ENCODE measurements around the gene MYLK4.

MYLK4 gene

GRCh38 chr6:2633736-2634135 lies 117.0 kb downstream of the MYLK4 start:
- 0 out of 2 replicates have a peak overlapping the region, but pooled peaks have one; percentile 56 for H3K4me2 ChIP-seq
- no peaks in the 10 kb centered on the region for H3K79me2 ChIP-seq (ENCODE audit: insufficient read depth, low read depth)
- no peaks in the 10 kb centered on the region for H3K27me3 ChIP-seq (ENCODE audit: insufficient read depth, low read depth)
- no peak overlapping the region for H3K27ac ChIP-seq
- peaks cover 5% of the 10 kb centered on the region for H3K4me1 ChIP-seq (ENCODE audit: low read depth, poor library complexity, severe bottlenecking)
- no peaks in the 10 kb centered on the region for H3K36me3 ChIP-seq (ENCODE audit: insufficient read depth)
- H3K4me3 ChIP-seq (IDR thresholded peaks at IDR 0.05; ENCODE audit: insufficient read depth, low read depth, low read length) = no peak overlapping the region
- no peaks in the 10 kb centered on the region for H4K20me1 ChIP-seq (ENCODE audit: insufficient read depth)
- no peak overlapping the region for H3K9ac ChIP-seq
- TF ChIP-seq CTCF (conservative IDR thresholded peaks at IDR 0.05; ENCODE audit: low read depth, low read length) = no peak
- H2AFZ ChIP-seq (ENCODE audit: low read depth) = peak overlapping the region; percentile 58; the same call in 1 of the 2 replicates

DNA sequence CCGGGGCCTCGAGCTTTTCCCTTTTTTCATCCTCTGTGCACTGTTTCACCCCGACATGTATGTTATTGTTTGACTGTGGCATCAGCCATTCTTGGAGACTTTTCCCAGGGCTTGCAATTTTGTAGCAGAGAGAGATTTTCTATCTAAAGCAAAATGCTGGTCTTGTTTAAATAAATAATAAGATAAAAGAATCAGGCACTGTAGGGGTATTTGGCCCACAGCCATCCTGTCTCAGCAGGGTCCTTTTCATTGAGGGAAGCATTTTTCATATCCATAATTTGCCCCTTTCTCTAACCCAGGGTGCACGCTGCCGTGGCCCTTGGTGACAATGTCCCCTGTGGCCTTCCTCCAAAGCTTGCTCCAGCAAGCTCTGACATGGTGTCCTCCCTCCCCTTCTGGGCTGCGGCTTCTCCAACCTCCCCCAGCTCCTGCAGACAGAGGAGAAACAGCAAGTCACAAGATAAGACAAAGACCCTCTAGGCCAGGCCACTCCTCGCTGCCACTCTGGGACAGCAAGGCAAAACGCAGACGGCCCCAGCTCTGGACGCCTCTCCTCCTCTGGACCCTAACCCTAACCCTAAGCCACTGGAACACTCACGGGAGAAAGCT lies 117.6 kb downstream of the MYLK4 start:
- TF ChIP-seq CTCF (conservative IDR thresholded peaks at IDR 0.05; ENCODE audit: low read depth, low read length) = no peak
- peaks cover 5% of the 10 kb centered on the region for H3K4me1 ChIP-seq (ENCODE audit: low read depth, poor library complexity, severe bottlenecking)
- H3K4me2 ChIP-seq = no peak overlapping the region
- H3K4me3 ChIP-seq (IDR thresholded peaks at IDR 0.05; ENCODE audit: insufficient read depth, low read depth, low read length) = no peak overlapping the region
- no peaks in the 10 kb centered on the region for H3K27me3 ChIP-seq (ENCODE audit: insufficient read depth, low read depth)
- no peaks in the 10 kb centered on the region for H3K79me2 ChIP-seq (ENCODE audit: insufficient read depth, low read depth)
- no peaks in the 10 kb centered on the region for H4K20me1 ChIP-seq (ENCODE audit: insufficient read depth)
- no peak overlapping the region for H2AFZ ChIP-seq (ENCODE audit: low read depth)
- no peaks in the 10 kb centered on the region for H3K36me3 ChIP-seq (ENCODE audit: insufficient read depth)
- no peak overlapping the region for H3K27ac ChIP-seq
- no peak overlapping the region for H3K9ac ChIP-seq

- Histone ChIP-seq H3K9ac (no peak overlapping the region), H2AFZ (ENCODE audit: low read depth) (no peak overlapping the region), H3K27ac (no peak overlapping the region), H3K4me2 (no peak overlapping the region), H3K4me3 (IDR thresholded peaks at IDR 0.05; ENCODE audit: insufficient read depth, low read depth, low read length) (no peak overlapping the region), H3K27me3 (ENCODE audit: insufficient read depth, low read depth) (no peaks in the 10 kb centered on the region), H3K36me3 (ENCODE audit: insufficient read depth) (no peaks in the 10 kb centered on the region), H4K20me1 (ENCODE audit: insufficient read depth) (no peaks in the 10 kb centered on the region), H3K79me2 (ENCODE audit: insufficient read depth, low read depth) (no peaks in the 10 kb centered on the region), H3K4me1 (ENCODE audit: low read depth, poor library complexity, severe bottlenecking) (peaks cover 5% of the 10 kb centered on the region)
- TF ChIP-seq CTCF (conservative IDR thresholded peaks at IDR 0.05; ENCODE audit: low read depth, low read length) = no peak
These were observed 118.4 kb downstream of the MYLK4 start for GRCh38 chr6:2632368-2632767.

GRCh38 chr6:2630891-2631571 lies 119.7 kb downstream of the MYLK4 start:
- peaks cover 5% of the 10 kb centered on the region for H3K4me1 ChIP-seq (ENCODE audit: low read depth, poor library complexity, severe bottlenecking)
- H3K4me3 ChIP-seq (IDR thresholded peaks at IDR 0.05; ENCODE audit: insufficient read depth, low read depth, low read length) = no peak overlapping the region
- H3K36me3 ChIP-seq (ENCODE audit: insufficient read depth) = no peaks in the 10 kb centered on the region
- H3K27me3 ChIP-seq (ENCODE audit: insufficient read depth, low read depth) = no peaks in the 10 kb centered on the region
- H4K20me1 ChIP-seq (ENCODE audit: insufficient read depth) = no peaks in the 10 kb centered on the region
- no peak overlapping the region for H3K9ac ChIP-seq
- H3K4me2 ChIP-seq = no peak overlapping the region
- TF ChIP-seq CTCF (conservative IDR thresholded peaks at IDR 0.05; ENCODE audit: low read depth, low read length) = no peak
- H3K79me2 ChIP-seq (ENCODE audit: insufficient read depth, low read depth) = no peaks in the 10 kb centered on the region
- H2AFZ ChIP-seq (ENCODE audit: low read depth) = no peak overlapping the region
- no peak overlapping the region for H3K27ac ChIP-seq

All from KMS-11 (cell line).